Suppressor macrophage (primary cell): Measurements from ENCODE around the gene SNX6.
"Not testable (repeated sequence)": the region's sequence is repeated elsewhere in the genome, so short reads cannot be mapped to it uniquely, and the experiment has no call there.

Experiments
- DNase-seq, 4 experiments: peaks; one replicate each; pipeline ENCODE4 v3.0.0-alpha.2; 2020 to 2022
- total RNA-seq, 17 experiments: gene quantifications; one replicate each; lab custom pipeline; 2026; ENCODE audit warnings: mixed read lengths in 6 of 17, inconsistent platforms in 3 of 17; lab: John Stamatoyannopoulos, UW

Gene SNX6
- 121 to 331 (median 176) reads per million in 17 experiments for total RNA-seq

GRCh38 chr14:34629657-34630529, at the start of gene SNX6:
SNX6 (minus strand) TSS chr14:34630148; CDS start chr14:34630116, 32 bp downstream.
- DNase-seq: peak; percentile 87 to 96 (median 94)

- no peak for DNase-seq
Measured at GRCh38 chr14:34678735-34679134, 48.8 kb upstream of the SNX6 start.

- DNase-seq: no peak
Measured at GRCh38 chr14:34678306-34678705, 48.4 kb upstream of the SNX6 start.

DNA sequence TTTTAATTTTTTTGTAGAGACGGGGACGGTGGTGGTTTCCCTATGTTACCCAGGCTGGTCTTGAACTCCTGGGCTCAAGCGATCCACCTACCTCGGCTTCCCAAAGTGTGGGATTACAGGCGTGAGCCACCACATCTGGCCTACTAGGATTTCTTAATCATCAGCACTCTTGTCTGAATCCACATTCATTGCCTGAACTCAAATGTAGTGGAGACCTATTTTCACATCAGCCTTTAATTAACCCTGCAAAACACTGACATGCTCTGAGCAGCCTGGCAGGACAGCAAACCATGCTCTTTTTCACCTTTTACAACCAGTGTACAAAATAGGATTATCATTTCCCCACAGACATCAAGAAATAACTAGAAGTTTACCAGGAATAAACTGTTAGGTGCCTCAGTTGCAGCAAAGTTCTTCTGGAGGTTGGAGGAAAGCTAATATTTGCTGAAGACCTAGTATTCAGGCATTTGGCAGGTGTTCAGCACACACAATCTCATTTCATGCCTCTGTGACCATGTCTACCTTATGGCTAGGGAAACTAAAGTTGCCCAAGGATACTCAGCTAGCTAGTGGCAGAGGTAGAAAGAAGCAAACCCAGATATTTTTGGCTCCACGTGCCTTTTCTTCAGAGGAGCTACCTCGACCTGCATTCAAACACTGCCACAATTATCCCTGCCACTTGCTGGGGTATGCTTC, 46.7 kb upstream of the SNX6 start:
- no peak for DNase-seq

DNA sequence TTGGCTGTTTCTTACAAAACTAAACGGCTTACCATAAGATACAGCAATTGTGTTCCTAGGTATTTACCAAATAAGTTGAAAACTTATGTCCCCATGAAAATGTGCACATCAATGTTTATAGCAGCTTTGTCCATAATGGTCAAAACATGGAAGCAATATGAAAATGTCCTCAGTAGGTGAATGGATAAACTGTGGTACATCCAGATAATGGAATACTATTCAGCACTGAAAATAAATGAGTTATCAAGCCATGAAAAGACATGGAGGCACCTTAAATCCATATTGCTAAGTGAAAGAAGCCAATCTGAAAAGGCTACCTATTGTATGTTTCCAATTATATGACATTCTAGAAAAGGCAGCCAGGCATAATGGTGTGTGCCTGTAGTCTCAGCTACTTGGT, 43.8 kb upstream of the SNX6 start:
- no peak for DNase-seq

DNA sequence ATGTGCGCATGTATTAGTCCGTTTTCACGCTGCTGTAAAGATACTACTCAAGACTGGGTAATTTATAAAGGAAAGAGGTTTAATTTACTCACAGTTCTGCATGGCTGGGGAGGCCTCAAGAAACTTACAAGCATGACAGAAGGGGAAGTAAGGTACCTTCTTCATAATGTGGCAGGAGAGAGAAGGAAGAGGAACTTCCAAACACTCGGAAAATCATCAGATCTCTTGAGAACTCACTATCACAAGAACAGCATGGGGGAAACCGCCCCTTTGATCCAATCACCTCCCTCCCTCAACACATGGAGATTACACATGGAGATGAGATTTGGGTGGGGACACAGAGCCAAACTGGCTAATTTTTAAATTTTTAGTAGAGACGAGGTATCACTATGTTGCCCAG, 41.8 kb upstream of the SNX6 start:
- peak; percentile 25 to 75 (median 60) for DNase-seq

DNA sequence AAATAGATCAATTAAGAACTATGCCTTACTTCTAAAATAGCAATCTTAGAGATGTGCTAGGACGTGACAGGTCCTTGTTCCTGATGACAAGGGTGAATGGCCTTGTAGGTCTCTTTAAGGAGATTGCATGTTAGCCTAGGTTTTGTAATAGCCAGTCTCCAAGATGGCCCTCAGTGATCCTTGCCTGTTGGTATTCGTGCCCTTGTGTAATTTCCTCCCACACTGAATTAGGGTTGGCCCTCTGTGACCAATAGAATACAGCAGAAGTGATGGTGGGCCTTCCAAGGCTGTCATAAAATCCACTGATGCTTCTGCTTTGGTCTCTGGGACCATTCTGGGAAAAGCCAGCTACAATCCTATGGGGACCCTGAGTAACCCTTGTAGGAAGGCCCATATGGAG, 38.2 kb upstream of the SNX6 start:
- DNase-seq: peak; percentile 56 to 79 (median 67)

- no peak for DNase-seq
Measured at GRCh38 chr14:34667007-34667406, 37.1 kb upstream of the SNX6 start.

- DNase-seq: peak; percentile 84 to 98 (median 92)
Measured at GRCh38 chr14:34665785-34666435, 36.0 kb upstream of the SNX6 start.

GRCh38 chr14:34662561-34663088, 32.7 kb upstream of the SNX6 start:
- DNase-seq: peak in 3 of 4 experiments; percentile 14 to 52 (median 22)

DNA sequence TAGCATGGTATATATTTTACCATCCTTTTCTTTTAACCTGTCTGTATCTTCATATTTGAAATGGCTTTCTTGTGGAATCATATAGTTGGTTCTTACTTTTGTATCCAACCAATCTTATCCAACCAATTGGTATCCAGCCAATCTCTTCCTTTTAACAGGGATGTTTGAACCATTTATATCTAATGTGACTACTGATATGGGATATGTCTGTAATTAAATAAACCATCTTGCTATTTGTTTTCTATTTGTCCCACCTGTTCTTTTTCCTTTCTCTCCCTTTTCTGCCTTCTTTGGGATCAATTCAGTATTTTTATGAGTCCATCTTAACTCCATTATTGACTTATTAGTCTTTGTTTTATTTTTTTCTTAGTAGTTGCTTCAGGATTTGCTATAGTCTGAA, 30.8 kb upstream of the SNX6 start:
- DNase-seq: no peak

- no peak for DNase-seq
Measured at GRCh38 chr14:34655959-34656358, 26.0 kb upstream of the SNX6 start.

DNA sequence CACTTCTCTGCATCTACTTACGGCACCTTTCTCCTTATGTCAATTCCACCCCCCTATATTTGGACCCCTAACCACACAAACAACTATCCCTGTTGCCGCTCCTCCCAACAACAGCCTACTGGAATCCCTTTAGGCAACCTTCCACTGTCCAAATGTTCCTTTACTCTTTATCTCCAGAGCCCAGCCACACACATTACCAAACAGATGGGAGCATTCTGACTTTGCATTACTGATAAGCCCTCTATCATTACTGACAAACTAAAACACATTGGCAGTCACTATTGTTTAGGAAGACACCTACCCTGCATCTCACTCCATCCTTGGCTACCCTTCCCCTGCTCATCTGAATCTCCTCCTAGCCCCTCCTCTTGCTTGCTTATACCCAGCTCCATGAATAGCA, 23.1 kb upstream of the SNX6 start:
- DNase-seq: not testable (repeated sequence)

- DNase-seq: not testable (repeated sequence)
Measured at GRCh38 chr14:34652348-34652747, 22.4 kb upstream of the SNX6 start.

DNA sequence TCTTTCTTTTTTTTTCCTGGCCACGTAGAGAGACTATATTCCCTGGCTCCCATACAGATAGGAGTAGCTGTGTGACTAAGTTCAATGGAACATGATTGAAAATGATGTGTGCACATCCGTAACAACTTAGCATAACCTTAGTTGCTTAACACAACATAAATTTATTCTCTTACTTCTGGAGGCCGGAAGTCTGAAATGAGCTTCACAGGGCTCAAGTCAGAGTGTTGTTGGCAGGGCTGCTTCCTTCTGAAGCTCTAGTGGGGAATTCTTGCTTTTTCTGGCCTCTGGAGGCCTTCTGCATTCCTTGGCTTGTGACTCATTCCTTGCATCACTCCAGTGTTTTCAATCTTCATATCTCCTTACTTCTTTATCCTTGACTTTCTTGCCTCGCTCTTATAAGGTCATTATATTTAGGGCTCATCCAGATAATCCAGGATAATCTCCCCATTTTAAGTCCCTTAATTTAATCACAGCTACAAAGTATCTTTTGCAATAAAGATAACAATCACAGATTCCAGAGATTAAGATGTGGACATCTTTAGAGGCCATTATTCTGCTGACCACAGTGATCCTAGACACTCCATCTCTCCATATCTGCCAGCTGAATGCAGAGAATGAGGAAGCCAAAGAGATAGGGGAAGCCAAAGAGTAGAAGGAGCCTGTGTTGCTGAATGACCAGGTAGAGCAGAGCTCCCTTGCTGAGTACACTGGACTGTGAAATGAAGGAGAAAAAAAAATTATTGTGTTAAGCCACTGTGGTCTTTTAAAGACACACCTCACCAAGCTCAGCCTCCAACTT, 21.0 kb upstream of the SNX6 start:
- peak; percentile 41 to 75 (median 61) for DNase-seq

DNA sequence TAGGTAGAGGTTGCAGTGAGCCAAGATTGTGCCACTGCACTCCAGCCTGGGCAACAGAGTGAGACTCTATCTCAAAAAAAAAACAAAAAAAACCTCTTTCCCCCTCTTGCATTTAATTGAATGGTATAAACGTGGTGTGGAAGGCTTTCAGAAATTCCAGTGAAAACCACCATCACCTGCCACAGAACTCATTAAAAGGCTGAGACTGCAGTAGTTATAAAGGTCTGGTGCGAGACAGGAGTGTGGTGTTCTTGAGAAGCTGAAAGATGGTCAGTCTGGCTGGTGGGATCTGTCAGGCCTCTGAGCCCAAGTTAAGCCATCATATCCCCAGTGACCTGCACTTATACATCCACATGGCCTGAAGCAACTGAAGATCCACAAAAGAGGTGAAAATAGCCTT, 20.1 kb upstream of the SNX6 start:
- not testable (repeated sequence) for DNase-seq

- peak in 1 of 4 experiments; percentile 28 for DNase-seq
Measured at GRCh38 chr14:34649344-34649743, 19.4 kb upstream of the SNX6 start.

DNA sequence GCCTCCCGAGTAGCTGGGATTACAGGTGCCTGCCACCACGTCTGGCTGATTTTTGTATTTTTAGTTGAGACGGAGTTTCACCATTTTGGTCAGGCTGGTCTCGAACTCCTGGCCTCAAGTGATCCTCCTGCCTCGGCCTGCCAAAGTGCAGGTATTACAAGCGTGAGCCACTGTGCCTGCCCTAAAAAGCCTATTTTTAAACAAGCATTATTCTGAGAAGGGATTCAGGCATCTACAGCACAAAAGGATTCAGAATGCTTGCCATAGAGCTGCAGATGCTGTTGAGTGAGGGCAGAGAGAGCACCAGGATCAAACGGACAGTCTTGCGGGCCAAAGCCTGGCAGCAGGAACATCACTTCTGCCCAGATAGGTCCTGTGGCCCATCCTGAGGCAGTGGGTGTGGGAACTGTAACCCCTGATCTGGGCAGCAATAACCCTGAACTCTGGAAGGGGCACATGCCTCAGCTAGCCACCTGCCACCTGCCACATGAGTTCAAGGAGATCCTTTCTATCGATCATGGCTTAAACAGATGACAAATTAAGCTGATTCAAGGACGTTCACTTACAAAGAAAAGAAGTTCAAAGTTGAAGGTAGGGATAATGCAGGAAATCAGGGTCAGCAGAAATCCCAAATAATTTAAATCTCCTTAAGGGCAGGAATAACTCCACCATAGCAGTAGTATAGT, 16.8 kb upstream of the SNX6 start:
- no peak for DNase-seq

DNA sequence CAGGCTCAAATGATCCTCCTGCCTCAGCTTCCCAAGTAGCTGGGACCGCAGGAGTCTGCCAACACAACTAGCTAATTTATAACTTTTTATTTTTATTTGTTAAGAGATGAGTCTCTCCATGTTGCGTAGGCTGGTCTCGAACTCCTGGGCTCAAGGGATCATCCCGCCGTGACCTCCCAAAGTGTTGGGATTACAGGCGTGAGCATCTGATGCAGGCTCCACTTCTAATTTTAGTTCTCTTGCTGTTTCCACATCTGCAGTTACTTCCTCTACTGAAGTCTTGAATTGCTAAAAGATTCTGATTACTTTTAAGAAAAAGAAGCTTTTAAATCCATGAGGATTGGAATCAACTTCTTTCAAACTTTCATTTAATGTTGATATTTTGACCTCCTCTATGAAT, 13.4 kb upstream of the SNX6 start:
- DNase-seq: peak; percentile 63 to 84 (median 75)

GRCh38 chr14:34642595-34642994, 12.6 kb upstream of the SNX6 start:
- peak in 2 of 4 experiments; percentile 43 to 67 for DNase-seq

GRCh38 chr14:34640826-34641225, 10.9 kb upstream of the SNX6 start:
- no peak for DNase-seq
